ENCODE measurements around the gene ADAMTS2.
"Not testable (repeated sequence)": the region's sequence is repeated elsewhere in the genome, so short reads cannot be mapped to it uniquely, and the experiment has no call there.

The ADAMTS2 gene

DNA sequence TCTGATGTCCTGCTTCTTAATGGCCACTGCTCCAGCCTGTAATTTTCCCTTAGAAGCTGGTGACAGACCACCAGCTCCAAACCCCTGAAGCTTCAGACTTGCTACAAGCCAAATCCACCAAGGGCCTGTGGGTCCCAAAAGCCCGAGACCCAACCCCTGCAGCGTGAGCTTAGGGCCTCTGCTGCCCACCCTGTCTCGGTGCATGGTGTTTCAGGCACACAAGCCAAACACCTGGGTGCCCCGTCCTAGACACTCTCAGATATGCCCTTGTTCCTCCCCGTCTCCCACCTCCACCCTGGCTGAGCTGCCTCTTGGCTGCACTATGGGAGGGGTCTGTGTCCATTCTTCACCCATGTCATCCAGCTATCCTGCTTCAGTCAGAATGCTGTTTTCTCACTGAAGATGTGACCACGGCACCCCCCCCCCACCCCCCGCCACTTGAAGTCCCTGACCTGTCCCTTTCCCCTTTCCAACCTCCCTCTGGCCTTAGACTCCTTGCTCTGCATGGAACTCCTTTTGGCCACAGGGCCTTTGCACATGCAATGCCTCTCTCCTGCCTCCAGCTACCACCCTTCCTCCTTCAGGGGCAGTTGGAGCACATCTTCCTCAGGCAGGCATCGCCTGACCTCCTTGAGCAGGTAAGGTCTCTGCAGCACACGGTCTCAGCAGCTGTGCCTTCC is 229.3 kb downstream of the ADAMTS2 start:
- ATAC-seq, result no peak
- Mint-ChIP-seq H3K4me3 (no peak overlapping the region), H3K27me3 (no peaks in the 10 kb centered on the region), H3K9me3 (peaks cover 11 to 66% of the 10 kb centered on the region in 2 donors), H3K4me1 (no peaks in the 10 kb centered on the region), H3K27ac (peak overlapping the region in 1 of 2 donors; percentile 78)
- peak in 1 of 2 donors; percentile 4 for DNase-seq

DNA sequence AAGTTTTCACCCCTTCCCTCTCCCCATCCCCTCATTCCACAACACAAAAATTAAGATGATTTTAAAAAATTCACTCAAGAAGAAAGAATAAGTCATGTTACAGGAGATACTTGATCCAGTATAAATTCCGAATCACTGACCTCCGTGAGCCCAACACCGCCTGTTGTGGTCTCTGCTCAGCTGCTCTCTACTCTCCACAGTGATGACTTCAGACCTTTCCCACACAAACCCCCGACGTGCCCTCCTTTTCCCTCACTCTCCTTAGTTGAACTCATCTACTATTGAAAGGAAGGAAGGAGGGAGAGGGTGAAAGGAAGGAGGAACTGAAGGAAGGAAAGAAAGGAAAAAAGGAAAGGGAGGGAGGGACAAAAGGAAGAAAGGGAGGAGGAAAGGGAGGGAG is 230.0 kb downstream of the ADAMTS2 start:
- Mint-ChIP-seq H3K27me3 (no peaks in the 10 kb centered on the region), H3K4me1 (no peaks in the 10 kb centered on the region), H3K9me3 (peaks cover 11 to 73% of the 10 kb centered on the region in 2 donors), H3K27ac (no peak overlapping the region), H3K4me3 (no peak overlapping the region)
- no peak for DNase-seq
- no peak for ATAC-seq

DNA sequence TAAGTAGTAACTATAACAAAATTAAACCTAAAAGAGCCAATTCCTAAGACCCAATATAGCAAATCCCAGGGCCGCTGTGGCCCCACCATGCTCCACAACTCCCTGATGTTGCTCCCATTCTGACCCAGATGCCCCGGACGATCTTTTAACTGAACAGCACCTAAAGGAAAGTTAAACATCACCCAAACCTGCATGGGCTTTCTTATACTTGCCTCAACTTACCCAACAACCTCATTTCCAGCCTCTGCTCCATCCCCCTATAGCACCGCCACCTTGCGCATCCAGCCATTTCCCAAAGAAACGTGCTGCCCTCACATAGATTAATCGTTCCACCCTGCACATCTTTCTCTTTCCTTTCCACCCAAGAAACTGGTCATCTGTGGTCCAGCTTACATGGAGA is 230.5 kb downstream of the ADAMTS2 start:
- Mint-ChIP-seq H3K4me3 (no peak overlapping the region), H3K9me3 (peaks cover 11 to 69% of the 10 kb centered on the region in 2 donors), H3K4me1 (no peaks in the 10 kb centered on the region), H3K27ac (no peak overlapping the region), H3K27me3 (no peaks in the 10 kb centered on the region)
- DNase-seq, result no peak
- ATAC-seq, result no peak

DNA sequence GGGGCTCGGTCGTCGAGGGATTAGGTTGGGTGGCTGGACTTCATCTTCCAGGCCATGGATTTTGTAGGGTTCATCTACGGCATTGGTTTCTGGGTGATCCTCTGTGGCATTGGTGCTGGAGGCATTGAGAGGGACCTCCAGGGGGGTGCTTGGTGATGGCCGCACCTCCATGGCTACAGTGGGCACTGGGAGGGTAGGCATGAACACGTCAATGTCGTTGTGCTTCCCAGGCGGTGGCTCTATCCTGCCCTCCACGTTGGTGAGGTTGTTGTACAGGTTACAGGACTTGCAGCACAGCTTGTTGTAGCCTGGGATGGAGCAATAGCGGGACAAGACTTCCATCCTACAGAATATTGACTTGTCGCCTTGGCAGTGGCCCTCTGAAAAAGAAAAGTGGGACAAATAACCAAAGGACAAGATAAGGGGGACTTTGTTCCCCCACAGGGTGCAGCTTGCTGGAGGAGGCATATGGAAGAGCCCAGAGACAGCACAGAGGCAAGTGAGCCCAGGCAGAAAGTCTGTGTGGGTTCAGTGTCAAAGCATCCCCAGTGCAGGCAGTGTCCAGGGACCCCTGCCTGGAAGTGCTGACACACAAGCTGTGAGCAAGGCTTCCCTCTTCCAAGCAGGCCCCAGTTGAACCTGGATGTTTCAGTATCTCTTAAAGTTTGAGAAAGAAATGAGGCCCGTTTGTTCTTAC is 231.2 kb downstream of the ADAMTS2 start:
- Mint-ChIP-seq H3K27ac (no peak overlapping the region), H3K4me1 (no peaks in the 10 kb centered on the region), H3K27me3 (no peaks in the 10 kb centered on the region), H3K4me3 (no peak overlapping the region), H3K9me3 (peaks cover 11 to 68% of the 10 kb centered on the region in 2 donors)
- DNase-seq (no peak), ATAC-seq (no peak)

DNA sequence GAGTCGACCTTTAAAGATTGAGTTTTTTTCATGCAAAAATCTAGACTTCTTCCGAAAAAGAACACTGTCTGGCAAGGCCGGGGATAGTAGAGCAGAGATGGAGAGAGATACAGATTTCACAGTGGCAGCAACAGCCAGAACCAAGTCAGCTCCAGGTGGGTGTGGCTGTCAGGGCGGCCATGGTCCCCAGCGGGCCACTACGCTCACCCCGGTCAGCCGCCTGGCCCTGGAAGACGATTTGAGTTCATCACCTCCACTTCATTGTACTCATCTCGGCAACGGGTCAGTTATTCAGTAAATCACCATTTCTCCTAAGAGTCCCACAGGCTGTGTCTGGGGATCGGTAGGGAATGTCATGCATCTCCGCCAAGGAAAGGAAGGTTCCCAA is 232.1 kb downstream of the ADAMTS2 start:
- no peak for ATAC-seq

DNA sequence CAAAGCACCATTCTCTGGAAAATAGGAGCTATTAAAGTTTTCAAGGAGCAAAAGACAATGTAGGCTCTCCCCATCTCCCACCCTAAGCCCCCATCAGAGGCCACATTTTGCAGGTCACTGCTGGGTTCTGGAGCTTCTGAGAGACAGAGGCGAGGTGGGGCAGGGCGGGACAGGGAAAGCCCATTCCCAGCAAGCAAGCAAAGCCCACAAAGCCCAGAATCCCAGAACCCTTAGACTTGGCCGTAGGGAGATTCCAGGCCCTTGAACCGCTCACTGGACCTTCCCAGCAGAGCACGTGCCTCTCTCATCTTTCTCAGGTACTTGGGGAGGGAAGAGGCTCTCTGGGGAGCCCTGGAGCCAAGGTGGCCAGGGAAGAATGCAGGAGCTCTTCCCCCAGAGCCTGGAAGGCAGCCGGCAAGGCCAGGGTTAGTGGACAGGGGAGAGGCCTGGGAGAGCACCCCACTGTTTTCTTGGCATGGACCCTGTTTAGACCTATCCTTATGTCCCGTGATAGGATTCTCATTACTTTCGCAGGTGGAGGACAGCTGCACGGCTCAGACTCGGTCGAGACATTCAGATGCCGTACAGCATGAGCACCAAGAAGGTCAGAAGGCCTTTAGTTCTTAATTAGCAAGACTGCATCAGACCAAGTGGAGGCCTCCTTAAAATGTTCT is 232.7 kb downstream of the ADAMTS2 start:
- H3K27ac Mint-ChIP-seq, result no peak overlapping the region
- ATAC-seq (no peak), DNase-seq (no peak)
- no peaks in the 10 kb centered on the region for H3K27me3 Mint-ChIP-seq
- no peak overlapping the region for H3K4me3 Mint-ChIP-seq
- H3K9me3 Mint-ChIP-seq, result peaks cover 16 to 80% of the 10 kb centered on the region in 2 donors
- no peaks in the 10 kb centered on the region for H3K4me1 Mint-ChIP-seq

More for the DNA sequence above, 232.1 kb downstream of the ADAMTS2 start:
- Mint-ChIP-seq H3K9me3 (peaks cover 16 to 75% of the 10 kb centered on the region in 2 donors), H3K4me3 (no peak overlapping the region), H3K27ac (no peak overlapping the region), H3K27me3 (no peaks in the 10 kb centered on the region), H3K4me1 (no peaks in the 10 kb centered on the region)
- DNase-seq, result no peak

DNA sequence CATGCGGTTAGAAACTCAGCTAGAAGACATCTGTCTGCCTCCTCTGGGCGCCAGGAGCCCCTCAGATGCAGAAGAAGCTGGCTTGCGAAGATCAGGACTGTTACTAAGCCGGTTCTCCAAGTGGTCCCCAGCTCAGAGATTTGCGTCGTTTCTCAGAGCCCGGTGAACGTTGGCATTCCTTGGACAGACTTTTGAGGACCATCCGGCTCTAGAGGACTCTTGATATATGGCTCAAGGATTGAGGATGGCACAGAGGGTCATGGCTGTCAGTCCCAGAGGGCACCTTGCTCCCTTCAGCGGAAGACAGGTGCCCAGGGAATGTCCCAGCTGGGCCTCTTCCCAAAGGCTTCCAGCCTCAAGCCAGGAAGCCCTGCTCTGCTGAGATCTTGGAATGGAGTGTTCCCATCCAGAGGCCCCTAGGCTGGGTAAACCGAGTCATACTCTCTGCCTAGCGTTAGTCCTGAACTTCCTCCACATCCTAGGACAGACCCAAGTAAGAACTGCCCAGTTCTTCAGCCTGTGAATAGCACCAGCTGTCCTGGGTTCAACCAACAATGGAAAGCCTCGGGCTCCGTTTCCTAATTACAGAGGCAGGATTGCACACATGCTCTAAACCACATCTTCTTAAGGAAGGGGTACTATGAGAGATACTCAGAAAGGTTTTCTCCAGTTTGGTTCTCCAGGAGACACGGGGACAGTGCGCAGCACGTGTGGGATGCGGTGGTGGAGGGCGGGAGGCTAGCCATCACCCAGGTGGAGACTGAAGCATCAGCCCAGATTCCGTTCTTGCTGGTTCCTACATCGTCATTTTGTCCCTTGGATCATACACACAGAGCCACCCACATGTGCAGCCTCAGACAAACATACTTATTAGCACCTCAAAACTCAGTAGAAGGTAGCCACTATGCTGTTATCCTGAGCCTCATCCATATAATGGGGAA is 233.7 kb downstream of the ADAMTS2 start:
- DNase-seq, result no peak
- Mint-ChIP-seq H3K4me1 (no peaks in the 10 kb centered on the region), H3K4me3 (no peak overlapping the region), H3K27me3 (no peaks in the 10 kb centered on the region), H3K27ac (no peak overlapping the region), H3K9me3 (peaks cover 16 to 77% of the 10 kb centered on the region in 2 donors)
- no peak for ATAC-seq

DNA sequence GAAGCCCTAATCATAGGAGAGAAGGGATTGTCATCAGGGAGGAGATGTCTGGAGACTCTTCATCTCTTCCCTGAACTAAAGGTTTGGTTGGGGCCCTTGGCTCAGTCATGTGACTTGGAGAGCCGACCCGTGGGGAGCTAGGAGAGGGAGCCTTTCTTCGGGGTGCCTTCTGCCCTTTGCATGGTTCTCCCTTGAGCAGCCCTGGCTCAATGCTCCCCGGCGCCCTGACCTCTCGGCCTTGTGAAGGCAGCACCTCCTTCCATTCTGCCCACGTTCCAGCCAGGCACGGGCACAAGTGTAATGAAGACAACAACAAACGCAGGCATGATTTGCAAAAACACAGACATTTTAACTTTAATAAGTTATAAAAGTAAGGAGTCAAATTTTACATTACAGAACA is 234.7 kb downstream of the ADAMTS2 start:
- no peak for ATAC-seq
- DNase-seq, result no peak
- Mint-ChIP-seq H3K9me3 (peaks cover 15 to 67% of the 10 kb centered on the region in 2 donors), H3K4me3 (no peak overlapping the region), H3K27me3 (no peaks in the 10 kb centered on the region), H3K27ac (peak overlapping the region in 1 of 2 donors; percentile 74), H3K4me1 (no peaks in the 10 kb centered on the region)

DNA sequence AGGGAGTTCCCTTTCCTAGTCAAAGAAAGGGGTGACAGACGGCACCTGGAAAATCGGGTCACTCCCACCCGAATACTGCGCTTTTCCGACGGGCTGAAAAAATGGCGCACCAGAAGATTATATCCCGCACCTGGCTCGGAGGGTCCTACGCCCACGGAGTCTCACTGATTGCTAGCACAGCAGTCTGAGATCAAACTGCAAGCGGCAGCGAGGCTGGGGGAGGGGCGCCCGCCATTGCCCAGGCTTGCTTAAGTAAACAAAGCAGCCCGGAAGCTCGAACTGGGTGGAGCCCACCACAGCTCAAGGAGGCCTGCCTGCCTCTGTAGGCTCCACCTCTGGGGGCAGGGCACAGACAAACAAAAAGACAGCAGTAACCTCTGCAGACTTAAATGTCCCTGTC is 244.0 kb downstream of the ADAMTS2 start:
- not testable (repeated sequence) for H3K27ac Mint-ChIP-seq, ATAC-seq, H3K4me1 Mint-ChIP-seq, H3K4me3 Mint-ChIP-seq, H3K27me3 Mint-ChIP-seq, DNase-seq
- H3K9me3 Mint-ChIP-seq, result peaks cover 7 to 25% of the 10 kb centered on the region in 2 donors

DNA sequence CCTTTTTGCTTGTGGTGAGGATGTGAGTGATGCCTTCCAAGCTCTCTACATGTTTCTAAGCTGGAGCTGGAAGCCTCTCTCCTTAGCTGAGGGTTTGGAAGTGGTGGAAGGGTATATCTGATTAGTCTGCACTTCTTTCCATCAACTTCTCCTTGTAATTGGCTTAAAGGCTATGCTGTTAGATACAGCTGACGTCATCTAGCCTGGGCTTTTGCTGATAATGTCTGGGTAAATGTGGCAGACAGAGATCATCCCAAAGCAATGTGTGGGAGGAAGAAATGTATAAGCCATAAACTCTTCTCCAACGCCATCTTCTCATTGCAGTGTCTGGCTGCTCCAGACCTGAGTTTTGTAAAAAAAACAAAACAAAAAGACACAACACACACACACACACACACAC is 255.8 kb downstream of the ADAMTS2 start:
- Mint-ChIP-seq H3K9me3 (peaks cover 58 to 65% of the 10 kb centered on the region in 2 donors), H3K4me3 (no peak overlapping the region), H3K27ac (no peak overlapping the region), H3K27me3 (no peaks in the 10 kb centered on the region), H3K4me1 (no peaks in the 10 kb centered on the region)
- no peak for ATAC-seq
- no peak for DNase-seq

DNA sequence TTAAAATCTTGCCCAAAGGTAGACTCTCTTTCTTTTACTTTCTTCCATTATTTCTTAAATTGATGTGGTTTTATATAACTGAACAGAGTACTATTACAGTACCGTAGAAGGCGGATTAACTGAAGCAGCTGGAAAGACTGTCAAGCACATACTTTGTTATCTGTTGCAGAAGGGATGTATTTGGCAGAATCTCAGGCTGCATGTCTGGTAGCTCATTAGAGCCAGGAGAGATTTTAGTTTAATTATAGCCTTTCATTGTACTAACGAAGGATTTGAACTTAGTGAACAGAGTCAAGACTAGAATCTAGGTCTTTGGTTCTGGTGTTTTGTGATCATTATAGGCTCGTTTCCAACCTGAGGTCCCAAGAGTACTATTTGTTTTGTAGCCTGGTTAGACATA is 264.5 kb downstream of the ADAMTS2 start:
- Mint-ChIP-seq H3K27ac (no peak overlapping the region), H3K4me3 (no peak overlapping the region), H3K9me3 (peaks cover 62 to 65% of the 10 kb centered on the region in 2 donors), H3K27me3 (no peaks in the 10 kb centered on the region), H3K4me1 (no peaks in the 10 kb centered on the region)
- ATAC-seq (no peak), DNase-seq (no peak)

DNA sequence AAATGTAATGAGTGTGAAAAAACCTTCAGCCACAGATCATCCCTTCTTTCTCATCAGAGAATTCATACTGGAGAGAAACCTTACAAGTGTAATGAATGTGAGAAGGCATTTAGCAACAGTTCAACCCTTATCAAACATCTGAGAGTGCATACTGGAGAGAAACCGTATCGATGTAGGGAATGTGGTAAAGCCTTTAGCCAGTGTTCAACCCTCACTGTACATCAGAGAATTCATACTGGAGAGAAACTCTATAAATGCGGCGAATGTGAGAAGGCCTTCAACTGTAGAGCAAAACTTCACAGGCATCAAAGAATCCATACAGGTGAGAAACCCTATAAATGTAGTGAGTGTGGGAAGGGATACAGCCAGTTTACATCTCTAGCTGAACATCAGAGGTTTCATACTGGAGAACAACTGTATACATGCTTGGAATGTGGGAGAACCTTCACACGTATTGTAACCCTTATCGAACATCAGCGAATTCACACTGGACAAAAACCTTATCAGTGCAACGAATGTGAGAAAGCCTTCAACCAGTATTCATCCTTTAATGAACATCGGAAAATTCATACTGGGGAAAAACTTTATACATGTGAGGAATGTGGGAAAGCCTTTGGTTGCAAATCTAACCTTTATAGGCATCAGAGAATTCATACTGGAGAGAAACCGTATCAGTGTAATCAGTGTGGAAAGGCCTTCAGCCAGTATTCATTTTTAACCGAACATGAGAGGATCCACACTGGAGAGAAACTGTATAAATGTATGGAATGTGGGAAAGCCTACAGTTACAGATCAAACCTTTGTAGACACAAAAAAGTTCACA is 265.9 kb downstream of the ADAMTS2 start:
- ATAC-seq, result no peak
- Mint-ChIP-seq H3K27ac (no peak overlapping the region), H3K27me3 (no peaks in the 10 kb centered on the region), H3K9me3 (peaks cover 62% of the 10 kb centered on the region in 2 donors), H3K4me3 (no peak overlapping the region), H3K4me1 (no peaks in the 10 kb centered on the region)
- DNase-seq, result no peak

DNA sequence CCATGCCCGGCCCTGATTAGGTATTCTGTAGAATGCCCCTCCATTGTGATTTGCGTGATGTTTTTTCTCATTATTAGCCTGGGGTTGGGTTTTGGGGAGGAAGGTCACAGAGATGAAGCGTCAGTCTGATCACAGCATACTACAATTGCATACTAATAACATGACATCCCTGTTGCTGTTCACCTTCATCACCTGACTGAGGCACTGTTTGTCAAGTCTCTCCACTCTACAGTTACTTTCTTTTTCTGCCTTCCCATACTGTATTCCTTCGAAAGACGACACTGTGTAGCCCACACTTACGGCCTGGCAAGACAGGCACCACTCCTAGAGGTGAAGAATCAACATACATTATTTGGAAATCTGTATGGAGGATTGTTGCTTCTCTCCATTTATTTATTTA is 279.6 kb downstream of the ADAMTS2 start:
- Mint-ChIP-seq H3K4me3 (no peak overlapping the region), H3K27ac (no peak overlapping the region), H3K9me3 (peaks cover 34 to 77% of the 10 kb centered on the region in 2 donors), H3K4me1 (peaks cover 14% of the 10 kb centered on the region), H3K27me3 (no peaks in the 10 kb centered on the region)
- ATAC-seq, result no peak
- DNase-seq, result no peak

DNA sequence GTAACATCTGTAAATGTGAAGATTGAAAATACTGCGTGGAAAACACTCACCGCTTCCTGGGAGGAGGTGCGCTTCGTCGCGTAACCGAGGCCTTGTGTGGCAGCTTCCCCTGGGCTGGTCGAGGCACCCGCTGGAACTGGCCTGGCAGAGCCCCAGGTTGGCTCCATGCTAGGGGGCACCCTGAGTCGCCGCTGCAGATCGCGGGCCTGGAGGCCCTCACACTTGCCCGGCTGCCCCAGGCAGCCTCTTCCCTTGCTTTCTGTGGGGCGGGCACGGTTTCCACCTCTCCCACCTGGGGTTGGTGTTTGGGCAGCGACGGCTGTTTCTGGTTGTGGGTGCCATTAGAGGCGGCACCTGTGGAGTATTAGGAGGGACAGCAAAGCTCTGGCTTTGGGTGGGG is 284.2 kb downstream of the ADAMTS2 start:
- no peak for ATAC-seq
- H3K9me3 Mint-ChIP-seq, result peaks cover 25 to 59% of the 10 kb centered on the region in 2 donors
- H3K27me3 Mint-ChIP-seq, result no peaks in the 10 kb centered on the region
- H3K4me3 Mint-ChIP-seq, result peak overlapping the region; percentile 89 to 95
- peaks cover 23% of the 10 kb centered on the region for H3K4me1 Mint-ChIP-seq
- peak in 1 of 2 donors; percentile 10 for DNase-seq
- peak overlapping the region in 1 of 2 donors; percentile 61 for H3K27ac Mint-ChIP-seq
